ENCODE data around the gene ZSCAN18. TPM values are rescaled to one million over a fixed set of nuclear protein-coding genes. Genes with fewer than 3 reads are reported as not detected.

The ZSCAN18 gene
- total RNA-seq, 1 donor from 2014 or later = 2.0 TPM

Other genes starting within 250 kb of the ZSCAN18 start
- 29.4 and 29.6 TPM in 2 replicates for gene ZNF587, start 248.4 kb downstream of the ZSCAN18 start, total RNA-seq
- 14.1 and 15.7 TPM in 2 replicates for gene ZNF814, start 209.2 kb downstream of the ZSCAN18 start, total RNA-seq
- 10.9 and 11.6 TPM in 2 replicates for gene ZNF417, start 181.6 kb downstream of the ZSCAN18 start, total RNA-seq
- 0.70 and 3.6 TPM in 2 replicates for gene ZNF418, start 162.8 kb downstream of the ZSCAN18 start, total RNA-seq
- 2.5 and 3.4 TPM in 2 replicates for gene ZNF256, start 150.5 kb downstream of the ZSCAN18 start, total RNA-seq
- gene C19orf18, start 123.7 kb downstream of the ZSCAN18 start, total RNA-seq = not detected in 2 replicates
- gene ZNF606, start 95.4 kb downstream of the ZSCAN18 start, total RNA-seq = 6.3 and 6.4 TPM in 2 replicates
- not detected in 2 replicates for gene ZSCAN1, start 64.2 kb downstream of the ZSCAN18 start, total RNA-seq
- gene ZNF135, start 38.9 kb downstream of the ZSCAN18 start, total RNA-seq = 0.05 and 0.16 TPM in 2 replicates
- gene ZNF329, start 52.6 kb upstream of the ZSCAN18 start, total RNA-seq = 1.6 and 1.9 TPM in 2 replicates
- gene ZNF274, start 84.8 kb upstream of the ZSCAN18 start, total RNA-seq = 18.2 and 21.2 TPM in 2 replicates
- 51.8 and 56.1 TPM in 2 replicates for gene ZNF544, start 130.7 kb upstream of the ZSCAN18 start, total RNA-seq
- 4.0 and 4.4 TPM in 2 replicates for gene ZNF8, start 180.7 kb upstream of the ZSCAN18 start, total RNA-seq
- 87.1 and 96.7 TPM in 2 replicates for gene ERVK3-1, start 207.1 kb upstream of the ZSCAN18 start, total RNA-seq
- gene ZSCAN22, start 228.8 kb upstream of the ZSCAN18 start, total RNA-seq = 4.7 and 4.8 TPM in 2 replicates

All from activated T-helper 1 cell treated with anti-CD3 and anti-CD28 coated beads, Interleukin-12 subunit alpha, Interleukin-12 subunit beta, Interleukin-2, Interleukin-4 antibody, amounts not matched to agents 30 ng/mL and 10 ng/mL and 1 ng/mL, durations not matched to agents 14 hours and 24 hours and 36 hours (primary cell).